ENCODE results near the gene EXT2.

The EXT2 gene

GRCh38 chr11:44094260-44094868 lies 1.1 kb upstream of the EXT2 start:
- DNase-seq (ENCODE audit: low read depth in 2 of 2), result peak; percentile 87 to 88
- TF ChIP-seq, protein P1, sequence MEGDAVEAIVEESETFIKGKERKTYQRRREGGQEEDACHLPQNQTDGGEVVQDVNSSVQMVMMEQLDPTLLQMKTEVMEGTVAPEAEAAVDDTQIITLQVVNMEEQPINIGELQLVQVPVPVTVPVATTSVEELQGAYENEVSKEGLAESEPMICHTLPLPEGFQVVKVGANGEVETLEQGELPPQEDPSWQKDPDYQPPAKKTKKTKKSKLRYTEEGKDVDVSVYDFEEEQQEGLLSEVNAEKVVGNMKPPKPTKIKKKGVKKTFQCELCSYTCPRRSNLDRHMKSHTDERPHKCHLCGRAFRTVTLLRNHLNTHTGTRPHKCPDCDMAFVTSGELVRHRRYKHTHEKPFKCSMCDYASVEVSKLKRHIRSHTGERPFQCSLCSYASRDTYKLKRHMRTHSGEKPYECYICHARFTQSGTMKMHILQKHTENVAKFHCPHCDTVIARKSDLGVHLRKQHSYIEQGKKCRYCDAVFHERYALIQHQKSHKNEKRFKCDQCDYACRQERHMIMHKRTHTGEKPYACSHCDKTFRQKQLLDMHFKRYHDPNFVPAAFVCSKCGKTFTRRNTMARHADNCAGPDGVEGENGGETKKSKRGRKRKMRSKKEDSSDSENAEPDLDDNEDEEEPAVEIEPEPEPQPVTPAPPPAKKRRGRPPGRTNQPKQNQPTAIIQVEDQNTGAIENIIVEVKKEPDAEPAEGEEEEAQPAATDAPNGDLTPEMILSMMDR (IDR thresholded peaks at IDR 0.05; ENCODE audit: low read depth, low read length), result peak; percentile 76
- no peak overlapping the region for H3K4me3 ChIP-seq (replicated peaks in 1 of 2; ENCODE audit: low read depth in 2 of 2, low read length in 2 of 2)

DNA sequence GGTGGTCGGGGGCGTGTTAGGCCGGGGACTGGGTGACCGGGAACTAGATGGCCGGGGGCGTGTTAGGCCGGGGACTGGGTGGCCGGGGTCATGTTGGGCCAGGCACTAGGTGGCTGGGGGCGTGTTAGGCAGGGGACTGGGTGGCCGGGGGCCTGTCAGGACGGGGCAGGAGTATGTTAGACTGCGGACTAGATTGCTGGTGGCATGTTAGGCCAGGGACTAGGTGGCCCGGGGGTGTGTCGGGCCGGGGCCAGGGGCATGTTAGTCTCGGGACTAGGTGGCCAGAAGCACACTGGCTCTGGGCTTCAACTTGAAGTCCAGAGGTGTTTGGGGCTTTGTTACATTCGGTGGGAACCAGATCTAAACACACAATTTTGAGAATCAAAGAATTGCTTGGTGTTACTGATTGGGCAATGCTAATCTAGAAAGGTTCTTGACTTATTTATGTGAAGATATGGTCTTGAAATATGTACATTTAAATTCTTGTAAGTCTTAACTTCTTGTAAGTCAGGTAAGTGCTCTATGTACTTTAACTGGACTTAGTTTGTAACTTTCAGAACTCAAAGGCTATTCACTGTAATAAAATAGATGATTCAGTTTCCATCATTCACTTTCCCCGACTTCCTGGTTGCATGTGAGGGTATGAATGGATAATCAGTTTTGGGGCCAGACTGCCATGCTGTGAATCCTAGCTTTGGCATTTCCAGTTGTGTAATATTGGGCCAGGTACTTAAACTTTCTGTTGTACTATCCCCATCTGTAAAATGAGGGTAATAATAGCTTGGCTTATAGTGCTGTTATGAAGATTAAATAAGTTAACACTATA lies 1.1 kb downstream of the EXT2 start:
- TF ChIP-seq, protein P1 (IDR thresholded peaks at IDR 0.05; ENCODE audit: low read depth, low read length), result no peak
- peak overlapping the region; percentile 81 to 88 for H3K4me3 ChIP-seq (replicated peaks in 1 of 2; ENCODE audit: low read depth in 2 of 2, low read length in 2 of 2)
- peak; percentile 29 to 71 for DNase-seq (ENCODE audit: low read depth in 2 of 2)

- TF ChIP-seq, protein P1 (IDR thresholded peaks at IDR 0.05; ENCODE audit: low read depth, low read length), result no peak
- no peak overlapping the region for H3K4me3 ChIP-seq (replicated peaks in 1 of 2; ENCODE audit: low read depth in 2 of 2, low read length in 2 of 2)
- DNase-seq (ENCODE audit: low read depth in 2 of 2), result no peak
Observed at GRCh38 chr11:44097821-44098220, 2.3 kb downstream of the EXT2 start.

GRCh38 chr11:44101098-44101497 lies 5.6 kb downstream of the EXT2 start:
- no peak for DNase-seq (ENCODE audit: low read depth in 2 of 2)
- TF ChIP-seq, protein P1 (IDR thresholded peaks at IDR 0.05; ENCODE audit: low read depth, low read length), result no peak
- no peak overlapping the region for H3K4me3 ChIP-seq (replicated peaks in 1 of 2; ENCODE audit: low read depth in 2 of 2, low read length in 2 of 2)

DNA sequence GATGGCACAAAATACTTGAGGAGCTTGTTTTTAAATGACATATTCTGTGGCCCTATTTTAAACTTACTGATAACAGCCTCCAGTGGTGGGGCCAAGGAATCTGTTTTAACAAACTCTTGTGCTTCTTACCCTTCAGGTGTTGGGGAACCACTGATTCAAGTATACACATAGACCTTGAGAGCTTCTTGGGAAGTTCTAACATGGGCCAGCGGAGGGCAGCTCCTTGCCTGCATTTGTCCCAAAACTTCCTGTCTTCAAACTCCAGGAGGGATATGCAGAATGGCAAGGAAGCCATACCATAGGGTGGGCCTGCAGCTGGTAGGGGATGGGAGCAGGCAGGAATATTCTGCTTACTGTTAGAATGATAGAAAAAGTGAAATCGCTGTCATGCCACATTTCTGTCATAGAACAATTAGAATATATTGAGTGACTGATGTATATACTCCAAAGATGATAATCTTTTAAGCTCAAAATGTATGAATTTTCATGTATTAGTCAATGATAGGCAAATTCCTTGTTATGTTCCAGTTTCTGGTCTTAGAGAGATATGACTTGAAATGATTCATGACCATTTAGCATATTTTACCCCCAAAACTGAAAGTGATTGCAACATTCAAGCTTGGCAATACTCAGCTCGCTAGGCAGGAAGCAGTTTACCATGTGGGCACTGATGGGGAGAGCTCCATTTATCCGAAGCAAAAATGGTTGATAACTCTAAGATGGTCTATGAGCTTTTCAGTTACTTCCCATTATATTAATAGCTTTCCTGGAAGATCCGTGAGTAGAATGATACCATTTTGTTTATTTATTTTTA lies 9.2 kb downstream of the EXT2 start:
- no peak overlapping the region for H3K4me3 ChIP-seq (replicated peaks in 1 of 2; ENCODE audit: low read depth in 2 of 2, low read length in 2 of 2)
- TF ChIP-seq, protein P1 (IDR thresholded peaks at IDR 0.05; ENCODE audit: low read depth, low read length), result peak; percentile 21
- DNase-seq (ENCODE audit: low read depth in 2 of 2), result peak; percentile 64 to 67

DNA sequence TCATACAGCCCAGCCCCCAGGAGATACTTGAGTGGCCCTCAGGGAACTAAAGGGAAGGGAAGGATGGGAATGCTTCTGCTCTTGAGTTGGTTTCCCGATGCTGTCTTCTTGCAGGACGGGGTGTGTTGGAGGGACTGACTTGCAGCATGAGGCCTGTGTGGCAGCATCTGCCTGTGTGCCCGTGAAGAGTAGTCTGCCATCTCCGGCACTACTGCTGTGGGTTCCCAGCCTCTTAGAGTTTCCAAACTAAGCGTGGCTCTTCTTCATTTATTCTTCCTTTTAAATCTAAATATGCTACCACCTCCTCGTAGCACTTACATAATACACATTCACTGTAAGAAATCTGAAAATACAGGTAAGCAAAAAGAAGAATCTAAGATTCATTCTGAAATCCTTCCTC lies 12.8 kb downstream of the EXT2 start:
- no peak overlapping the region for H3K4me3 ChIP-seq (replicated peaks in 1 of 2; ENCODE audit: low read depth in 2 of 2, low read length in 2 of 2)
- TF ChIP-seq, protein P1 (IDR thresholded peaks at IDR 0.05; ENCODE audit: low read depth, low read length), result no peak
- DNase-seq (ENCODE audit: low read depth in 2 of 2), result no peak

Data from cardiac fibroblast (primary cell).